Fibroblast of skin of scalp (primary cell): ENCODE measurements around the gene VASN.

ENCODE experiments used
- DNase-seq: peaks from one replicate; pipeline ENCODE4 v3.0.0-alpha.2; 2013

VASN gene

GRCh38 chr16:4372578-4373355 is 1.1 kb downstream of the VASN start:
- DNase-seq = peak; percentile 90

GRCh38 chr16:4373356-4373908 is 1.8 kb downstream of the VASN start:
- DNase-seq = peak; percentile 56

GRCh38 chr16:4373909-4374742 is 2.5 kb downstream of the VASN start:
- DNase-seq = peak; percentile 98

- DNase-seq = no peak
Observed at GRCh38 chr16:4375717-4376116, 4.1 kb downstream of the VASN start.

- peak; percentile 68 for DNase-seq
Observed at GRCh38 chr16:4376126-4376892, 4.7 kb downstream of the VASN start.

- no peak for DNase-seq
Observed at GRCh38 chr16:4376893-4377572, 5.4 kb downstream of the VASN start.

GRCh38 chr16:4377573-4378154 is 6.0 kb downstream of the VASN start:
- DNase-seq = no peak

- no peak for DNase-seq
Observed at GRCh38 chr16:4378161-4378666, 6.6 kb downstream of the VASN start.

GRCh38 chr16:4378999-4379690 is 7.5 kb downstream of the VASN start:
- no peak for DNase-seq

- DNase-seq = no peak
Observed at GRCh38 chr16:4380119-4381063, 8.7 kb downstream of the VASN start.

GRCh38 chr16:4381072-4381934 is 9.7 kb downstream of the VASN start:
- no peak for DNase-seq

GRCh38 chr16:4381935-4382794 is 10.5 kb downstream of the VASN start:
- no peak for DNase-seq

GRCh38 chr16:4382795-4383357 is 11.2 kb downstream of the VASN start:
- no peak for DNase-seq

GRCh38 chr16:4383591-4384444 is 12.2 kb downstream of the VASN start:
- DNase-seq = no peak

- DNase-seq = peak; percentile 82
Observed at GRCh38 chr16:4384509-4384942, 12.9 kb downstream of the VASN start.
